Psoas muscle (tissue), 8 donors: Measurements from ENCODE around the gene NLRP14. TPM values are rescaled to one million over a fixed set of nuclear protein-coding genes. Genes with fewer than 3 reads are reported as not detected.

ENCODE experiments used
- ATAC-seq, 4 donors: fragments of 200-7000 bp; cut with Tn5 transposase; one replicate each; pipeline ENCODE4 v1.9.1; 2020; ENCODE audit warnings: moderate library complexity in 3 of 4, mild to moderate bottlenecking in 2 of 4
- DNase-seq, 2 donors: peaks; one replicate each; pipeline ENCODE4 v3.0.0-alpha.2; 2020
- H3K27ac ChIP-seq: fragments of 200-600 bp; one replicate; pipeline ENCODE4 v1.8.0; 2022
- H3K27me3 ChIP-seq, 3 donors: fragments of 200-600 bp in 1 of 3; one replicate each; pipeline versions ENCODE4 v1.6.1 to v1.8.0; 2013 to 2022; ENCODE audit warnings: low read length in 2 of 3, mild to moderate bottlenecking in 2 of 3, moderate library complexity in 1 of 3; ENCODE audit not compliant: insufficient read depth in 3 of 3
- H3K36me3 ChIP-seq, 2 donors: fragments of 200-600 bp in 1 of 2; one replicate each; pipeline versions ENCODE4 v1.6.1 to v1.8.0; 2013 to 2022; ENCODE audit warnings: low read depth in 1 of 2, mild to moderate bottlenecking in 1 of 2, moderate library complexity in 1 of 2; ENCODE audit not compliant: insufficient read depth in 1 of 2
- H3K4me1 ChIP-seq: fragments of 200-600 bp; one replicate; pipeline ENCODE4 v1.8.0; 2022
- H3K4me3 ChIP-seq: fragments of 200-600 bp; one replicate; pipeline ENCODE4 v1.8.0; 2022; ENCODE audit warnings: mild to moderate bottlenecking
- H3K9me3 ChIP-seq: fragments of 200-600 bp; one replicate; pipeline ENCODE4 v1.8.0; 2022
- WGBS, 3 donors: extraction: QIAGEN DNeasy Blood & Tissue Kit; methylation state at CpG; one replicate each; pipeline versions ENCODE4 v1.1.6 to v1.1.7; 2013; 5-methylcytosine and 5-hydroxymethylcytosine counted together
- intact Hi-C, 2 donors: fragments of 100-400 bp; cut with DNase I; formaldehyde crosslinking; loops; one replicate each; pipeline versions ENCODE4 v1.11.0 to v1.14.2; 2022
- polyA plus RNA-seq, 3 donors: library from polyadenylated mRNA; stranded (reverse); fragments of 200-250 nt; gene quantifications; one replicate each; pipeline ENCODE4 v1.2.3, GENCODE V29; 2013
- total RNA-seq, 4 donors: library from RNA; stranded (reverse); fragmentation: NEBNext Ultra II Directional in 2 of 4; extraction: Animal tissue kit (Norgen Biotek cat#: 25700) in 2 of 4; gene quantifications; one replicate each; pipeline versions ENCODE4 v1.2.1 to v1.2.4, GENCODE V29; 2021 to 2023
- TF ChIP-seq, protein P1 (sequence below): fragments of 200-600 bp; IDR thresholded peaks from one replicate; pipeline ENCODE4 v1.8.0; 2022; ENCODE audit warnings: antibody characterized with exemption
- donor health status: healthy with polysubstance abuse.
- donor health status: DM: no; HTN: no; CAD: no; lungs with moderate emphysema.
- donor health status: Bipolar disorder and iron deficiency.
- donor health status: healthy.
- donor health status: DM: yes; HTN: yes; CAD: no.
- donor health status: DM: no; HTN: no; CAD: no.
- donor health status: DM: no; HTN: no; CAD: no.
- donor health status: DM: yes; HTN: yes; CAD: no.

The NLRP14 gene
- total and polyA plus RNA-seq, 7 donors: 0.06 TPM; not detected in 6

DNA sequence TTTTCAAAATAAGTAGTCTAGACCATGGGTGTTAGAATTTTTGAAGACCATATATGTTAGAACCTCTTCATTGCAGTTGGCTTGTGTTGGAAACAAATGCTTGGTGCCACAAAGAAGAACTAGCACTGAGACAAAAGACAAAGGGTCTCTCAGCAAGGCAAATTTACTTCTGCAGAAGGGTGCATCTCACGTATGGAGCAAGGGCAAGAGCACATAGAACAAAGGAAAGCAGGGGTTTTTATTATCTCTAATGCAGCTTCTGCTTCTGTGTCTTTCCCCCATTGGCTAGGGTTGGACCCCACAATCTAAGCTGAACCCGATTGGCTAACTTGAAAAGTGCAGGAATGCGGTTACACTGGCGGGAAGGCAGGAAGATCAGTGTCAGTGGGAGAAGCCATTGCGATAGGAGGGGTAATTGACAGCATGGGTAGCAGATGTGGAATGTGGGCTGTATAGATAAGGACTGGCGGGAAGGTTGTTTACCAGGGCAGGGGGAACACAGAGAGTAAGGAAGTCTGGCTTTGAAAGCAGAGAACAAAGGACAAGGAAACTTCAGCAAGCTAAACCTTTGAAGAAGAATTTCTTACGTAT is 59.4 kb downstream of the NLRP14 start:
- WGBS, 3 donors: 81 to 87% (median 84%) methylated on average over 7 of the region's 7 CpGs
- intact Hi-C loops: no loop called here
- Histone ChIP-seq H3K4me3 (no peak overlapping the region), H3K4me1 (no peaks in the 10 kb centered on the region), H3K9me3 (no peaks in the 10 kb centered on the region), H3K36me3 (no peaks in the 10 kb centered on the region), H3K27me3 (peaks cover 0 to 4% (median 0%) of the 10 kb centered on the region in 3 donors), H3K27ac (no peak overlapping the region)
- no peak for DNase-seq
- TF ChIP-seq, protein P1, sequence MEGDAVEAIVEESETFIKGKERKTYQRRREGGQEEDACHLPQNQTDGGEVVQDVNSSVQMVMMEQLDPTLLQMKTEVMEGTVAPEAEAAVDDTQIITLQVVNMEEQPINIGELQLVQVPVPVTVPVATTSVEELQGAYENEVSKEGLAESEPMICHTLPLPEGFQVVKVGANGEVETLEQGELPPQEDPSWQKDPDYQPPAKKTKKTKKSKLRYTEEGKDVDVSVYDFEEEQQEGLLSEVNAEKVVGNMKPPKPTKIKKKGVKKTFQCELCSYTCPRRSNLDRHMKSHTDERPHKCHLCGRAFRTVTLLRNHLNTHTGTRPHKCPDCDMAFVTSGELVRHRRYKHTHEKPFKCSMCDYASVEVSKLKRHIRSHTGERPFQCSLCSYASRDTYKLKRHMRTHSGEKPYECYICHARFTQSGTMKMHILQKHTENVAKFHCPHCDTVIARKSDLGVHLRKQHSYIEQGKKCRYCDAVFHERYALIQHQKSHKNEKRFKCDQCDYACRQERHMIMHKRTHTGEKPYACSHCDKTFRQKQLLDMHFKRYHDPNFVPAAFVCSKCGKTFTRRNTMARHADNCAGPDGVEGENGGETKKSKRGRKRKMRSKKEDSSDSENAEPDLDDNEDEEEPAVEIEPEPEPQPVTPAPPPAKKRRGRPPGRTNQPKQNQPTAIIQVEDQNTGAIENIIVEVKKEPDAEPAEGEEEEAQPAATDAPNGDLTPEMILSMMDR: no peak
- no peak for ATAC-seq

DNA sequence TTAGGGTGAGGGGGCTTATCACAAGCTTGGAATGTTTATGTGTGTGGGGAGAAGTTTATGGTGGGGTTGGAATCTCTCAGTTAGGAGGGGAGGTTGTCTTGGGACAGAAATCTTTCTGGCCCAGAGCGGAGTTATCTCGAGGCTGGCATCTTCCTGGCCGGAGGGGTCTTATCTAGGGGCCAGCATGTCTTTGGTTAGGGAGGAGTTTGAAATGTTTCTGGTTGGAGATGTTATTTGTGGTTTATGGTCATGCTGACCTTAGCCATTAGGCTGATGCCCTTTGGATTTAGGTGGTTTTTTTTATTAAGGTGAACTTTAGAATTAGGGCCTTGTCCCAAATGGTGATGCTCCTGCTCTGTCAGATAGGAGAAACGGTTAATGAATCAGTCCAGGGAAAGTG is 60.6 kb downstream of the NLRP14 start:
- 79 to 90% (median 86%) methylated on average over 4 of the region's 4 CpGs for WGBS, 3 donors
- Histone ChIP-seq H3K4me3 (no peak overlapping the region), H3K36me3 (no peaks in the 10 kb centered on the region), H3K27ac (no peak overlapping the region), H3K9me3 (no peaks in the 10 kb centered on the region), H3K27me3 (peaks cover 0 to 4% (median 3%) of the 10 kb centered on the region in 3 donors), H3K4me1 (no peaks in the 10 kb centered on the region)
- ATAC-seq: no peak
- TF ChIP-seq, protein P1: no peak
- DNase-seq: no peak
- intact Hi-C loops: no loop called here

DNA sequence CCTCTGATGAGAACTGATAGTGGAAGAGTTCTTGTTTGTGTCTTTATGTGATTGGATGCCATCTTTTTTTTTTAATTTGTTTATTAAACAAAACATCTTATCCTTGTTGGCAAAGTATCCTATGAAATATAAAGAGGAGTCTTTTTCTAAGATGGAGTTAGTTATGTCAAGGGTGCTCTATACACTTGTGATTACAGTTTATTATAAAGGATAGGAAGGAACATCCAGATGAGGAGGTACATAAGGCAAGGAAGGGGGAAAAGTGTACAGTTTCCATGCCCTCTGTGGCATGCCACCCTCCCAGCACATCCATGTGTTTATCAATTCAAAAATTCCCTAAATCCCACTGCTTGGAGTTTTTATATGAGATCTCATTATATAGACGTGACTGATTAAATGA is 61.2 kb downstream of the NLRP14 start:
- H3K4me3 ChIP-seq: no peak overlapping the region
- no peak for ATAC-seq
- TF ChIP-seq, protein P1: no peak

DNA sequence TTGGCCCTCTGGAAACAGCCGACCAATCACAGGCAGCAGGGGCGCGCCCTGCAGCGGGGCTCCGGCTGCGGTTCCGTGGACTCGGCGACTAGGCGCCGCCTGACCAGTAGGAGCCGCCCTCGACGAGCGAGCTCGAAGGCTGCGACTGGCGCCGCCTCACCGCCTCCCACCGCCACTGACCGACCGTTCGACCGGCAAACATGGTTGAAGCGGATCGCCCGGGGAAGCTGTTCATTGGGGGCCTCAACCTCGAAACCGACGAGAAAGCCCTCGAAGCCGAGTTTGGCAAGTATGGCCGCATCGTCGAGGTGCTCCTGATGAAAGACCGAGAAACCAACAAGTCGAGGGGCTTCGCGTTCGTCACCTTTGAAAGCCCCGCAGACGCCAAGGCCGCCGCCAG is 68.6 kb downstream of the NLRP14 start, which contains the start of gene RBMXL2:
Gene RBMXL2 (plus strand): TSS at position 78 of the 400 bp plus-strand sequence. CDS start 123 bp downstream, at position 201.
- H3K4me1 ChIP-seq: no peaks in the 10 kb centered on the region
- intact Hi-C loops: no loop called here
- H3K27ac ChIP-seq: no peak within 1 kb of the TSS
- no peaks in the 10 kb centered on the region for H3K36me3 ChIP-seq
- DNase-seq (peak; percentile 9 to 40), ATAC-seq (no peak)
- TF ChIP-seq, protein P1: no peak
- no peaks in the 10 kb centered on the region for H3K9me3 ChIP-seq
- 65 to 73% (median 70%) methylated on average over 45 of the region's 45 CpGs for WGBS, 3 donors
- no peak within 1 kb of the TSS for H3K4me3 ChIP-seq
- peaks cover 2 to 7% (median 5%) of the 10 kb centered on the region in 3 donors for H3K27me3 ChIP-seq

More for the DNA sequence above, 61.2 kb downstream of the NLRP14 start:
- Histone ChIP-seq H3K36me3 (no peaks in the 10 kb centered on the region), H3K27me3 (peaks cover 0 to 4% (median 3%) of the 10 kb centered on the region in 3 donors), H3K9me3 (no peaks in the 10 kb centered on the region), H3K4me1 (no peaks in the 10 kb centered on the region), H3K27ac (no peak overlapping the region)
- DNase-seq: no peak
- intact Hi-C loops: no loop called here
- 78 to 86% (median 79%) methylated on average over 1 of the region's 1 CpG for WGBS, 3 donors
